GM21717 (cell line): ENCODE measurements around the gene FGGY.

Source experiments
- ATAC-seq: cut with Tn5 transposase; IDR thresholded peaks from one replicate; pipeline ENCODE4 v1.9.1; 2021; ENCODE audit warnings: mild to moderate bottlenecking, moderate library complexity; ENCODE audit not compliant: unreplicated experiment

The FGGY gene

GRCh38 chr1:59502009-59502691, 205.3 kb downstream of the FGGY start:
- no peak for ATAC-seq

- no peak for ATAC-seq
Measured at GRCh38 chr1:59504276-59504675, 207.4 kb downstream of the FGGY start.

GRCh38 chr1:59505596-59506028, 208.7 kb downstream of the FGGY start:
- ATAC-seq: no peak

GRCh38 chr1:59506952-59507351, 210.1 kb downstream of the FGGY start:
- ATAC-seq: peak; percentile 90

- no peak for ATAC-seq
Measured at GRCh38 chr1:59509341-59509875, 212.5 kb downstream of the FGGY start.

GRCh38 chr1:59510249-59510648, 213.4 kb downstream of the FGGY start:
- ATAC-seq: no peak

- ATAC-seq: no peak
Measured at GRCh38 chr1:59511476-59512465, 214.9 kb downstream of the FGGY start.

GRCh38 chr1:59512702-59513101, 215.8 kb downstream of the FGGY start:
- ATAC-seq: no peak

- ATAC-seq: no peak
Measured at GRCh38 chr1:59514061-59514909, 217.4 kb downstream of the FGGY start.

- ATAC-seq: no peak
Measured at GRCh38 chr1:59516881-59517280, 220.0 kb downstream of the FGGY start.

GRCh38 chr1:59520194-59520593, 223.3 kb downstream of the FGGY start:
- ATAC-seq: no peak

GRCh38 chr1:59520827-59521418, 224.0 kb downstream of the FGGY start:
- ATAC-seq: no peak

- ATAC-seq: no peak
Measured at GRCh38 chr1:59521456-59521855, 224.6 kb downstream of the FGGY start.

GRCh38 chr1:59522925-59523505, 226.1 kb downstream of the FGGY start:
- ATAC-seq: no peak

GRCh38 chr1:59523745-59524450, 227.0 kb downstream of the FGGY start:
- ATAC-seq: no peak

- no peak for ATAC-seq
Measured at GRCh38 chr1:59526240-59526639, 229.3 kb downstream of the FGGY start.

GRCh38 chr1:59528471-59528870, 231.6 kb downstream of the FGGY start:
- ATAC-seq: no peak

- no peak for ATAC-seq
Measured at GRCh38 chr1:59528900-59529299, 232.0 kb downstream of the FGGY start.

GRCh38 chr1:59530119-59530518, 233.2 kb downstream of the FGGY start:
- ATAC-seq: no peak
